IMR-90 (cell line): Measurements from ENCODE around the gene HSD17B8. TPM values are rescaled to one million over a fixed set of nuclear protein-coding genes. Genes with fewer than 3 reads are reported as not detected.

Experiments
- ATAC-seq: fragments of 200-7000 bp; cut with Tn5 transposase; 2 replicates; pipeline ENCODE4 v1.9.1; 2020; ENCODE audit warnings: low read depth, mild to moderate bottlenecking, moderate library complexity
- BruUV-seq: library from RNA; stranded (reverse); fragments of 400-500 nt; replicated peaks from 2 replicates; lab custom pipeline; 2021; lab: Mats Ljungman, UMichigan
- CTCF ChIA-PET: fragments of 300-600 bp; formaldehyde crosslinking; extraction: SDS; loops from one replicate; lab custom pipeline; 2021; ENCODE audit warnings: antibody characterized with exemption; lab: Yijun Ruan, JAX
- POLR2A ChIA-PET: fragments of 300-600 bp; sonication (Branson Sonifier 250); formaldehyde crosslinking; loops from one replicate; lab custom pipeline; 2022; ENCODE audit warnings: antibody characterized with exemption; ENCODE audit not compliant: unreplicated experiment; lab: Charles Lee
- DNase-seq: peaks from one replicate; pipeline ENCODE4 v3.0.0; 2013
- H2AFZ ChIP-seq: replicated peaks from 2 replicates; pipeline ENCODE3; 2013; ENCODE audit warnings: low read length, mild to moderate bottlenecking; ENCODE audit not compliant: poor library complexity
- H2AK5ac ChIP-seq: 2 replicates; pipeline ENCODE4 v1.6.1; 2013; ENCODE audit warnings: low read depth, low read length, inconsistent platforms
- H2AK9ac ChIP-seq: replicated peaks from 2 replicates; pipeline ENCODE3; 2013; ENCODE audit warnings: mild to moderate bottlenecking, low read depth, low read length, moderate library complexity; ENCODE audit not compliant: poor library complexity
- H2BK120ac ChIP-seq: 2 replicates; pipeline ENCODE4 v1.6.1; 2013; ENCODE audit warnings: low read depth, low read length, inconsistent platforms
- H2BK15ac ChIP-seq: 3 replicates; pipeline ENCODE4 v1.6.1; 2013; ENCODE audit warnings: low read depth, low read length, inconsistent platforms
- H2BK20ac ChIP-seq: 2 replicates; pipeline ENCODE4 v1.6.1; 2013; ENCODE audit warnings: low read depth, mild to moderate bottlenecking, inconsistent platforms, low read length, moderate library complexity
- H2BK5ac ChIP-seq: 2 replicates; pipeline ENCODE4 v1.6.1; 2013; ENCODE audit warnings: mild to moderate bottlenecking, low read depth, low read length, inconsistent platforms; ENCODE audit not compliant: poor library complexity, severe bottlenecking
- H3K14ac ChIP-seq: replicated peaks from 2 replicates; pipeline ENCODE4 v1.6.1; 2013; ENCODE audit warnings: low read depth, low read length, inconsistent platforms
- H3K18ac ChIP-seq: 2 replicates; pipeline ENCODE4 v1.6.1; 2013; ENCODE audit warnings: low read depth, low read length, control low read depth
- H3K23ac ChIP-seq: 2 replicates; pipeline ENCODE4 v1.6.1; 2013; ENCODE audit warnings: low read depth, low read length, inconsistent platforms
- H3K27ac ChIP-seq: 2 replicates; pipeline ENCODE4 v1.5.1; 2013; ENCODE audit warnings: mild to moderate bottlenecking, control low read depth, low read length; ENCODE audit not compliant: insufficient read depth
- H3K27me3 ChIP-seq: 2 replicates; pipeline ENCODE4 v1.6.1; 2013; ENCODE audit warnings: low read length; ENCODE audit not compliant: control insufficient read depth, insufficient read depth
- H3K36me3 ChIP-seq: 2 replicates; pipeline ENCODE4 v1.6.1; 2013; ENCODE audit warnings: low read length, mixed read lengths; ENCODE audit not compliant: control insufficient read depth, insufficient read depth
- H3K4ac ChIP-seq: 2 replicates; pipeline ENCODE4 v1.6.1; 2013; ENCODE audit warnings: low read depth, low read length, inconsistent platforms
- H3K4me1 ChIP-seq: 2 replicates; pipeline ENCODE4 v1.6.1; 2013; ENCODE audit warnings: low read length, mixed read lengths; ENCODE audit not compliant: control insufficient read depth, insufficient read depth
- H3K4me2 ChIP-seq: 2 replicates; pipeline ENCODE4 v1.6.1; 2013; ENCODE audit warnings: low read depth, mild to moderate bottlenecking, control low read depth, low read length, moderate library complexity
- H3K4me3 ChIP-seq: 2 replicates; pipeline ENCODE4 v1.5.1; 2013; ENCODE audit warnings: low read depth, mild to moderate bottlenecking, control low read depth, low read length, moderate library complexity; ENCODE audit not compliant: insufficient read depth
- H3K56ac ChIP-seq: 2 replicates; pipeline ENCODE4 v1.6.1; 2013; ENCODE audit warnings: low read length, inconsistent platforms; ENCODE audit not compliant: insufficient read depth; ENCODE audit errors: extremely low read depth
- H3K79me1 ChIP-seq, 2 experiments: 2 replicates each; pipeline ENCODE4 v1.6.1; 2013; ENCODE audit warnings: low read length in 2 of 2, inconsistent platforms in 1 of 2, low read depth in 1 of 2
- H3K9ac ChIP-seq: 2 replicates; pipeline ENCODE4 v1.6.1; 2013; ENCODE audit warnings: low read depth, low read length, control low read depth
- H3K9me1 ChIP-seq: 2 replicates; pipeline ENCODE4 v1.6.1; 2013; ENCODE audit warnings: low read length, inconsistent platforms; ENCODE audit not compliant: insufficient read depth
- H3K9me3 ChIP-seq: 2 replicates; pipeline ENCODE4 v1.6.1; 2013; ENCODE audit warnings: low read length; ENCODE audit not compliant: control insufficient read depth, insufficient read depth
- H4K20me1 ChIP-seq: 2 replicates; pipeline ENCODE4 v1.6.1; 2013; ENCODE audit warnings: low read length, inconsistent platforms; ENCODE audit not compliant: insufficient read depth
- H4K5ac ChIP-seq: 2 replicates; pipeline ENCODE4 v1.6.1; 2013; ENCODE audit warnings: mild to moderate bottlenecking, low read depth, low read length, control low read depth
- H4K8ac ChIP-seq, 2 experiments: 2 replicates each; pipeline ENCODE4 v1.6.1; 2013; ENCODE audit warnings: low read depth in 2 of 2, low read length in 2 of 2, control low read depth in 1 of 2, inconsistent platforms in 1 of 2
- H4K91ac ChIP-seq: 2 replicates; pipeline ENCODE4 v1.6.1; 2013; ENCODE audit warnings: low read depth, low read length, inconsistent platforms; ENCODE audit not compliant: insufficient read depth
- BHLHE40 ChIP-seq: fragments of 150-350 bp; IDR thresholded peaks from 2 replicates; pipeline ENCODE4 v1.6.1; 2016; ENCODE audit warnings: mild to moderate bottlenecking, low read depth, low read length
- CEBPB ChIP-seq: IDR thresholded peaks from 2 replicates; pipeline ENCODE4 v1.6.1; 2012; ENCODE audit warnings: low read depth, low read length, improper control_type of control experiment
- CHD1 ChIP-seq: IDR thresholded peaks from 2 replicates; pipeline ENCODE4 v1.6.1; 2012; ENCODE audit warnings: low read depth, low read length, improper control_type of control experiment
- CTCF ChIP-seq: conservative IDR thresholded peaks from 2 replicates; pipeline ENCODE4 v1.5.1; 2012; ENCODE audit warnings: mild to moderate bottlenecking, low read depth, low read length, improper control_type of control experiment
- ELK1 ChIP-seq: fragments of 150-350 bp; IDR thresholded peaks from 2 replicates; pipeline ENCODE4 v1.6.1; 2016; ENCODE audit warnings: low read depth, mild to moderate bottlenecking, low read length, moderate library complexity, borderline replicate concordance
- FOS ChIP-seq: fragments of 150-350 bp; IDR thresholded peaks from 2 replicates; pipeline ENCODE4 v1.6.1; 2016; ENCODE audit warnings: low read depth, low read length
- MAFK ChIP-seq: IDR thresholded peaks from 2 replicates; pipeline ENCODE4 v1.6.1; 2012; ENCODE audit warnings: low read depth, low read length, improper control_type of control experiment
- MAZ ChIP-seq: IDR thresholded peaks from 2 replicates; pipeline ENCODE4 v1.6.1; 2012; ENCODE audit warnings: low read depth, mild to moderate bottlenecking, low read length, improper control_type of control experiment, moderate library complexity, borderline replicate concordance
- MXI1 ChIP-seq: IDR thresholded peaks from 2 replicates; pipeline ENCODE4 v1.6.1; 2012; ENCODE audit warnings: low read depth, mild to moderate bottlenecking, low read length, moderate library complexity, borderline replicate concordance
- NFE2L2 ChIP-seq: fragments of 150-350 bp; IDR thresholded peaks from 2 replicates; pipeline ENCODE4 v1.6.1; 2016; ENCODE audit warnings: low read depth, mild to moderate bottlenecking, low read length
- POLR2A ChIP-seq: IDR thresholded peaks from 2 replicates; pipeline ENCODE4 v1.6.1; 2012; ENCODE audit warnings: mild to moderate bottlenecking, low read depth, low read length
- RAD21 ChIP-seq: IDR thresholded peaks from 2 replicates; pipeline ENCODE4 v1.6.1; 2012; ENCODE audit warnings: low read length, improper control_type of control experiment
- RCOR1 ChIP-seq: IDR thresholded peaks from 2 replicates; pipeline ENCODE4 v1.6.1; 2012; ENCODE audit warnings: mild to moderate bottlenecking, low read length, improper control_type of control experiment; ENCODE audit not compliant: insufficient replicate concordance
- RFX5 ChIP-seq: IDR thresholded peaks from 2 replicates; pipeline ENCODE4 v1.8.0; 2012; ENCODE audit warnings: low read depth, mild to moderate bottlenecking, low read length, moderate library complexity
- SMC3 ChIP-seq: fragments of 150-350 bp; IDR thresholded peaks from 2 replicates; pipeline ENCODE4 v1.6.1; 2016; ENCODE audit warnings: low read depth, mild to moderate bottlenecking, antibody characterized with exemption, low read length, moderate library complexity
- USF2 ChIP-seq: fragments of 150-350 bp; IDR thresholded peaks from 2 replicates; pipeline ENCODE4 v1.6.1; 2017; ENCODE audit warnings: mild to moderate bottlenecking, antibody characterized with exemption, low read length, low read depth
- WGBS, 2 experiments: methylation state at CpG; one replicate each; pipeline versions ENCODE4 v1.1.5 to v1.1.7; 2013; ENCODE audit warnings: missing lambda C conversion rate in 2 of 2; ENCODE audit not compliant: insufficient read length in 1 of 2; ENCODE audit errors: extremely low coverage in 2 of 2; 5-methylcytosine and 5-hydroxymethylcytosine counted together
- dilution Hi-C: fragments of 300-500 bp; cut with HindIII; formaldehyde crosslinking; loops from one replicate; pipeline ENCODE4 v1.14.3; 2018; ENCODE audit warnings: low sequenced_read_pairs; ENCODE audit not compliant: unreplicated experiment
- in situ Hi-C: fragments of 300-500 bp; cut with MboI; formaldehyde crosslinking; loops from 3 replicates; pipeline ENCODE4 v1.14.3; 2019; ENCODE audit warnings: low sequenced_read_pairs, inconsistent platforms, mixed read lengths
- intact Hi-C: fragments of 100-400 bp; cut with micrococcal nuclease; formaldehyde crosslinking; loops from 2 replicates; pipeline ENCODE4 v1.10.0; 2022
- polyA plus RNA-seq, 3 experiments: library from polyadenylated mRNA; depleted of rRNA; stranded (reverse); fragments of >200 nt; gene quantifications; 2 replicates each; pipeline ENCODE4 v1.2.3, GENCODE V29; 2012; ENCODE audit warnings: low replicate concordance in 1 of 3
- total RNA-seq: library from RNA; depleted of rRNA; stranded (reverse); fragments of >200 nt; gene quantifications from 2 replicates; pipeline ENCODE4 v1.2.3, GENCODE V29; 2012

Gene HSD17B8
- total and polyA plus RNA-seq, 2 of the 4 experiments (the other 2 are of a cell fraction): 1.6 to 4.3 TPM

GRCh38 chr6:33181141-33181540 lies 23.3 kb upstream of the HSD17B8 start:
- Histone ChIP-seq H3K23ac (no peak overlapping the region), H2BK120ac (no peak overlapping the region), H3K4me2 (no peak overlapping the region), H2BK15ac (no peak overlapping the region), H3K9me3 (no peaks in the 10 kb centered on the region), H3K4me1 (no peaks in the 10 kb centered on the region), H3K9ac (no peak overlapping the region), H2BK20ac (no peak overlapping the region), H3K27me3 (peaks cover 9% of the 10 kb centered on the region), H3K36me3 (no peaks in the 10 kb centered on the region), H2AK9ac (no peak overlapping the region), H2AFZ (no peak overlapping the region), H3K4ac (no peak overlapping the region), H4K5ac (no peak overlapping the region), H3K4me3 (no peak overlapping the region), H3K18ac (no peak overlapping the region), H3K9me1 (no peaks in the 10 kb centered on the region), H3K56ac (no peak overlapping the region), H3K14ac (no peak overlapping the region), H4K91ac (no peak overlapping the region), H4K8ac (no peak overlapping the region), H3K27ac (no peak overlapping the region), H2AK5ac (no peak overlapping the region), H2BK5ac (no peak overlapping the region), H3K79me1 (no peaks in the 10 kb centered on the region), H4K20me1 (no peaks in the 10 kb centered on the region)
- dilution Hi-C loops: no loop called here
- CTCF ChIA-PET: no interaction called here
- 82% methylated on average over 2 of the region's 7 CpGs; no CpG with 5 or more reads in 1 of the 2 experiments for WGBS, 2 experiments
- no TSS peak for BruUV-seq
- DNase-seq: no peak
- intact Hi-C loops: no loop called here
- in situ Hi-C loops: no loop called here
- ATAC-seq: no peak
- TF ChIP-seq CHD1: no peak
- TF ChIP-seq CEBPB: no peak
- TF ChIP-seq ELK1: no peak
- no peak for TF ChIP-seq RAD21
- TF ChIP-seq SMC3: no peak
- TF ChIP-seq FOS: no peak
- TF ChIP-seq BHLHE40: no peak
- no peak for TF ChIP-seq POLR2A
- no peak for TF ChIP-seq NFE2L2
- no peak for TF ChIP-seq MAZ
- TF ChIP-seq CTCF: no peak
- no peak for TF ChIP-seq MXI1
- TF ChIP-seq MAFK: no peak
- TF ChIP-seq USF2: no peak
- no peak for TF ChIP-seq RFX5
- no peak for TF ChIP-seq RCOR1
- POLR2A ChIA-PET: no interaction called here
